ENCODE measurements around the gene MMEL1. TPM values are rescaled to one million over a fixed set of nuclear protein-coding genes. Genes with fewer than 3 reads are reported as not detected.
"Not testable (repeated sequence)": the region's sequence is repeated elsewhere in the genome, so short reads cannot be mapped to it uniquely, and the experiment has no call there.

Gene MMEL1
- total and polyA plus RNA-seq, 2 donors (not counting 1 experiment from before 2014, with no cell fraction given): 0.33 to 0.60 TPM

DNA sequence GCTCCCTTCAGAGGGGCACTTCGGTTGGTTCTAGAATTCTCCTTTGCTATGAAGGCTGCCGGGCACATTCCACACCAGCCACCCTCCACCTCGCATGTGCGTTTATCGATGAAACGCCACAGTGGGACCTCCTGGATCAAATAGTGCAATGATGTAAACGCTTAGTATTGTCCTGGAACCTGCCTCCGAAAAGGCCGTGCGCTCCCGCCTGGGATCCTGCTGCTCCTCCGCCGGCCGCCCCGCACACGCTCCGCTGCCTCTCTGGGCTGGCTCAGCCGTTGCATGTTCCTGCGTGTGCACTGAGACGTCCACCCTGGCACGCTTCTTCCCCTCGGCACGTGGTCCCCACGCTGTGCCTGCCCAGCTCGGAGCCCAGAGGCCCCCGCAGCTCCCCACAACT is 80.6 kb downstream of the MMEL1 start:
- no peaks in the 10 kb centered on the region for H4K20me1 ChIP-seq (ENCODE audit: control insufficient read depth, extremely low read depth, insufficient read depth, low read length)
- no peak overlapping the region for H3K4me3 ChIP-seq (replicated peaks in 1 of 4; ENCODE audit: control extremely low read depth in 1 of 4, insufficient read depth in 1 of 4, low read depth in 3 of 4, low read length in 4 of 4)
- DNase-seq (ENCODE audit: low read depth in 2 of 2): no peak
- no peaks in the 10 kb centered on the region for H3K27me3 ChIP-seq (ENCODE audit: control insufficient read depth, insufficient read depth, low read length)
- no peak overlapping the region for H3K9ac ChIP-seq (ENCODE audit: insufficient read depth, low read length)
- H2AFZ ChIP-seq (ENCODE audit: low read length): no peak overlapping the region
- H3K27ac ChIP-seq (ENCODE audit: insufficient read depth, low read length): no peak overlapping the region
- TF ChIP-seq, protein P1, sequence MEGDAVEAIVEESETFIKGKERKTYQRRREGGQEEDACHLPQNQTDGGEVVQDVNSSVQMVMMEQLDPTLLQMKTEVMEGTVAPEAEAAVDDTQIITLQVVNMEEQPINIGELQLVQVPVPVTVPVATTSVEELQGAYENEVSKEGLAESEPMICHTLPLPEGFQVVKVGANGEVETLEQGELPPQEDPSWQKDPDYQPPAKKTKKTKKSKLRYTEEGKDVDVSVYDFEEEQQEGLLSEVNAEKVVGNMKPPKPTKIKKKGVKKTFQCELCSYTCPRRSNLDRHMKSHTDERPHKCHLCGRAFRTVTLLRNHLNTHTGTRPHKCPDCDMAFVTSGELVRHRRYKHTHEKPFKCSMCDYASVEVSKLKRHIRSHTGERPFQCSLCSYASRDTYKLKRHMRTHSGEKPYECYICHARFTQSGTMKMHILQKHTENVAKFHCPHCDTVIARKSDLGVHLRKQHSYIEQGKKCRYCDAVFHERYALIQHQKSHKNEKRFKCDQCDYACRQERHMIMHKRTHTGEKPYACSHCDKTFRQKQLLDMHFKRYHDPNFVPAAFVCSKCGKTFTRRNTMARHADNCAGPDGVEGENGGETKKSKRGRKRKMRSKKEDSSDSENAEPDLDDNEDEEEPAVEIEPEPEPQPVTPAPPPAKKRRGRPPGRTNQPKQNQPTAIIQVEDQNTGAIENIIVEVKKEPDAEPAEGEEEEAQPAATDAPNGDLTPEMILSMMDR (conservative IDR thresholded peaks at IDR 0.05 in 1 of 2, IDR thresholded peaks at IDR 0.05 in 1 of 2; ENCODE audit: low read depth in 1 of 2, low read length in 2 of 2): no peak
- TF ChIP-seq EZH2 (IDR thresholded peaks at IDR 0.05; ENCODE audit: low read length, missing control alignments): no peak
- H3K79me2 ChIP-seq (ENCODE audit: control insufficient read depth, insufficient read depth, low read length): no peaks in the 10 kb centered on the region
- H3K9me3 ChIP-seq (ENCODE audit: control insufficient read depth, insufficient read depth, low read depth, low read length): no peaks in the 10 kb centered on the region
- no peaks in the 10 kb centered on the region for H3K36me3 ChIP-seq (ENCODE audit: control insufficient read depth, insufficient read depth, low read length)
- H3K4me2 ChIP-seq (ENCODE audit: extremely low read depth, insufficient read depth, low read length): no peak overlapping the region
- peaks cover 18% of the 10 kb centered on the region for H3K4me1 ChIP-seq (ENCODE audit: control insufficient read depth, extremely low read depth, insufficient read depth, low read length)

DNA sequence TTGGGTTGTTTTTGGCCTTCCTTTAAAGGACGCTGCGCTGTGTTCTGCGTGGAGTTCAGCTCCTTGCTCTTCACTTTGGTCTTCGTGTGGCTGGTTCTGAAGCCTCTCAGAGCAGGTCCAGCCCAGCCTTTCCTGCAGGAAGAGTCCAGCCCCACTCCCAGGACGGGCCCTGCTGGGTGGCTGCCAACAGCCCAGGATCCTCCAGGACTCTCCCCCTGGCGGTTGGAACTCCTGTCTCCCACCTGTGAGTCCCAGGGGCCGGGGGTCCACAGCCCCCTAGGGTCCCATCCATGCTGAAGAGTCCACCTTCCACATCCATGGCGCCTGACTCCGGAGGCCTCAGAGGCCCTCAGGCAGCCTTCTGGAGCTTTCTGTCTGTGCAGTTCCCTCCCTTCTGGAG is 81.3 kb downstream of the MMEL1 start:
- H4K20me1 ChIP-seq (ENCODE audit: control insufficient read depth, extremely low read depth, insufficient read depth, low read length); DNase-seq (ENCODE audit: low read depth in 2 of 2): not testable (repeated sequence)
- peaks cover 18% of the 10 kb centered on the region for H3K4me1 ChIP-seq (ENCODE audit: control insufficient read depth, extremely low read depth, insufficient read depth, low read length)

DNA sequence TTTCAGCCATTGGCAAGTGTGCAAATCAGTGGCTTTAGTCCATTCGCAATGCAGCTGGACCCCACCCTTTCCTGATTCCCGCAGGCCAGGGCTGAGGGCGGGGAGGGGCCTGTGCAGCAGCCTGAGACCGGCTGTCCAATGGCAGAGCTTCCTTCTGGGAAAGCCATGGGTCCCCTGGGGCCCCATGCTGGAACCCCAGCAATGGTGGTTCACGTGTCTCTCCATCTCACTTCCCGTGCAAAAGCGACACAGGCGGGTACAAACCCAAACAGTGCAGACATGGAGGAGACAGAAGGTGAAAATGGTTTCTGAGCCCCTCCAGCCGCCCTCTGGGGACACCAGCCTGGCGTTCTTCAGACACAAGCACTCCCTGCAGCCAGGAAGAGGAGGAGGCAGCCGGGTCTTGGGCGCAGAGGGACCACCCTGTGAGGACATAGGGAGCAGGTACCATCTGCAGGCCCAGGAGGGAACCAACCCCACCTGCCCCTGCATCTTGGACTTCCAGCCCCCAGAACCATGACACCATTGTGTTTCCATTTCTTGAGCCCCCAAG is 82.4 kb downstream of the MMEL1 start:
- not testable (repeated sequence) for H3K79me2 ChIP-seq (ENCODE audit: control insufficient read depth, insufficient read depth, low read length); H3K4me3 ChIP-seq (replicated peaks in 1 of 4; ENCODE audit: control extremely low read depth in 1 of 4, insufficient read depth in 1 of 4, low read depth in 3 of 4, low read length in 4 of 4); H4K20me1 ChIP-seq (ENCODE audit: control insufficient read depth, extremely low read depth, insufficient read depth, low read length); DNase-seq (ENCODE audit: low read depth in 2 of 2); H3K9ac ChIP-seq (ENCODE audit: insufficient read depth, low read length); H3K36me3 ChIP-seq (ENCODE audit: control insufficient read depth, insufficient read depth, low read length); H3K27ac ChIP-seq (ENCODE audit: insufficient read depth, low read length); H3K27me3 ChIP-seq (ENCODE audit: control insufficient read depth, insufficient read depth, low read length); H2AFZ ChIP-seq (ENCODE audit: low read length); H3K9me3 ChIP-seq (ENCODE audit: control insufficient read depth, insufficient read depth, low read depth, low read length); H3K4me2 ChIP-seq (ENCODE audit: extremely low read depth, insufficient read depth, low read length)
- peaks cover 14% of the 10 kb centered on the region for H3K4me1 ChIP-seq (ENCODE audit: control insufficient read depth, extremely low read depth, insufficient read depth, low read length)

More for the DNA sequence above, 81.3 kb downstream of the MMEL1 start:
- H3K36me3 ChIP-seq (ENCODE audit: control insufficient read depth, insufficient read depth, low read length); H3K9me3 ChIP-seq (ENCODE audit: control insufficient read depth, insufficient read depth, low read depth, low read length); H3K79me2 ChIP-seq (ENCODE audit: control insufficient read depth, insufficient read depth, low read length); H3K27me3 ChIP-seq (ENCODE audit: control insufficient read depth, insufficient read depth, low read length); H3K4me2 ChIP-seq (ENCODE audit: extremely low read depth, insufficient read depth, low read length); H3K9ac ChIP-seq (ENCODE audit: insufficient read depth, low read length); H3K4me3 ChIP-seq (replicated peaks in 1 of 4; ENCODE audit: control extremely low read depth in 1 of 4, insufficient read depth in 1 of 4, low read depth in 3 of 4, low read length in 4 of 4); H3K27ac ChIP-seq (ENCODE audit: insufficient read depth, low read length); H2AFZ ChIP-seq (ENCODE audit: low read length): not testable (repeated sequence)

DNA sequence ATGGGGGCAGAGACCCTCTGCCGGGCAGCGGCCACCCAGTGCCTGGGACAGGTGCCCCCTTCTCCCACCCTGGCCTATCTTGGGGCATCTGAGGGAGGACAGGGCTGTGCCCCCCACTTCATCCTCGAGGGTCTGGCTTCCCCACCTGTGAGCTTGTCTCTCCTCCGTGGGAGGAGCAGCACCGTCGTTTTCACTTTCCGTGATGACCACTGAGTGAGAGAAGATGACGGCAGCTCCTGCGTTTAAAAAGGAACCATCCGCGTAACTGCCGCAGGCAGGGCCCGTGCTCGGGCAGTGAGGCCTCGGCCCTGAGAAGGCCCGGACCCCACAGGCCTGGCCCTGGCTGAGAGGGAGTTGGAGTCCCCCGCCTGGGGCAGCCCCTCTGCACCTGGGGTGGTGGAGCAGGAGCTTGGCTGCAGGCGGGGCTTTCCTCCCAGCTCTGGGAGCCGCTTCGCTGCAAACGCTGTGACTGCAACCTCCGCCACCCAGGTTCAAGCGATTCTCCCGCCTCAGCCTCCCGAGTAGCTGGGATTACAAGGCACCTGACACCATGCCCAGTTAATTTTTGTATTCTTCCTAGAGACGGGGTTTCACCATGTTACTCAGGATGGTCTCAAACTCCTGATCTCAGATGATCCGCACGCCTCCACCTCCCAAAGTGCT is 83.3 kb downstream of the MMEL1 start:
- not testable (repeated sequence) for H3K4me2 ChIP-seq (ENCODE audit: extremely low read depth, insufficient read depth, low read length); H4K20me1 ChIP-seq (ENCODE audit: control insufficient read depth, extremely low read depth, insufficient read depth, low read length); H3K4me3 ChIP-seq (replicated peaks in 1 of 4; ENCODE audit: control extremely low read depth in 1 of 4, insufficient read depth in 1 of 4, low read depth in 3 of 4, low read length in 4 of 4); DNase-seq (ENCODE audit: low read depth in 2 of 2); H3K36me3 ChIP-seq (ENCODE audit: control insufficient read depth, insufficient read depth, low read length); H2AFZ ChIP-seq (ENCODE audit: low read length); H3K9ac ChIP-seq (ENCODE audit: insufficient read depth, low read length); H3K79me2 ChIP-seq (ENCODE audit: control insufficient read depth, insufficient read depth, low read length); H3K9me3 ChIP-seq (ENCODE audit: control insufficient read depth, insufficient read depth, low read depth, low read length); H3K27me3 ChIP-seq (ENCODE audit: control insufficient read depth, insufficient read depth, low read length)
- Histone ChIP-seq H3K4me1 (ENCODE audit: control insufficient read depth, extremely low read depth, insufficient read depth, low read length) (peaks cover 14% of the 10 kb centered on the region), H3K27ac (ENCODE audit: insufficient read depth, low read length) (peak overlapping the region; percentile 57)

Measured in fibroblast of lung (primary cell).